ENCODE measurements around the gene SLC16A14. TPM values are rescaled to one million over a fixed set of nuclear protein-coding genes. Genes with fewer than 3 reads are reported as not detected.

The SLC16A14 gene
- total RNA-seq, 1 experiment from 2014 or later = not detected

DNA sequence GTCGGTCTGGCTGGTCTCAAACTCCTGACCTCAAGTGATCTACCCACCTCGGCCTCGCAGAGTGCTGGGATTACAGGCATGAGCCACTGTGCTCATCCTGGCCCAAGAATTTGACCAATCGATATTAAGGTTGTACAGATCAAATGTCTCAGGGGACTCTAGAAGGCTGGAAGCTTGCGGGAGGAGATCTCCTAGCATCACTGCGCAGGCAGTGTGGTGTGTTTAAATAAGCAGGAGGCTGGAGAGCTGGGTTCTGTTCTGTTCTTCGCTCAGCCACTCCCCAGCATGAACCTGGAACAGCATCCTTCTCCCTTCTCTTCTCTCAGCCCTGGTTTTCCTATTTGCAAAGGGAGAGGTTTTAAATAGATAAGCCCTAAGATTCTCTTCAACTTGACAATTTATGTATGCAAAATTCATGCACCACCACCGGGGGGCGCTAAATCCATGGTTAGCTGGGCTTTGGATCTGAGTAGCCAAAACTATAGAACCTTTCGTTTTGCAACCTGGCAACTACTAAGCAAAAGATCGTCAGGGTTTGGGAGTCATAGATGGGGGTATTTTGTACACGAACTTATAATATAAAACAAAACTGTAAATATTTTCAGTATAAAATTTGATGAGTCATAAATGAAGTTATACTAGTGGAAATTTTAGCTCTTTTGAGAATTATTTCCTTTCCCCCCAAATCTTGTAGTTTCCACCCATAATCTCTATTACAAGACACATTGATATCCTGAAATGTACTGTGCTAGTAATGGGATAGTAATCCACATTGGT, 60.6 kb downstream of the SLC16A14 start:
- TF ChIP-seq, protein P1, sequence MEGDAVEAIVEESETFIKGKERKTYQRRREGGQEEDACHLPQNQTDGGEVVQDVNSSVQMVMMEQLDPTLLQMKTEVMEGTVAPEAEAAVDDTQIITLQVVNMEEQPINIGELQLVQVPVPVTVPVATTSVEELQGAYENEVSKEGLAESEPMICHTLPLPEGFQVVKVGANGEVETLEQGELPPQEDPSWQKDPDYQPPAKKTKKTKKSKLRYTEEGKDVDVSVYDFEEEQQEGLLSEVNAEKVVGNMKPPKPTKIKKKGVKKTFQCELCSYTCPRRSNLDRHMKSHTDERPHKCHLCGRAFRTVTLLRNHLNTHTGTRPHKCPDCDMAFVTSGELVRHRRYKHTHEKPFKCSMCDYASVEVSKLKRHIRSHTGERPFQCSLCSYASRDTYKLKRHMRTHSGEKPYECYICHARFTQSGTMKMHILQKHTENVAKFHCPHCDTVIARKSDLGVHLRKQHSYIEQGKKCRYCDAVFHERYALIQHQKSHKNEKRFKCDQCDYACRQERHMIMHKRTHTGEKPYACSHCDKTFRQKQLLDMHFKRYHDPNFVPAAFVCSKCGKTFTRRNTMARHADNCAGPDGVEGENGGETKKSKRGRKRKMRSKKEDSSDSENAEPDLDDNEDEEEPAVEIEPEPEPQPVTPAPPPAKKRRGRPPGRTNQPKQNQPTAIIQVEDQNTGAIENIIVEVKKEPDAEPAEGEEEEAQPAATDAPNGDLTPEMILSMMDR (IDR thresholded peaks at IDR 0.05; ENCODE audit: insufficient read depth in 1 of 2, low read depth in 1 of 2, low read length in 1 of 2, severe bottlenecking in 1 of 2, unreplicated experiment in 1 of 2) = peak; percentile 60 to 61
- no peaks in the 10 kb centered on the region for H3K36me3 Mint-ChIP-seq (ENCODE audit: insufficient read depth, unreplicated experiment)
- ChIA-PET CTCF (interaction anchor here (1.4 kb wide), 1 partner anchor 152 kb away, joined by 5 read pairs; no protein-coding TSS in a partner anchor), POLR2A (no interaction called here)
- Histone ChIP-seq H3K9me3 (no peaks in the 10 kb centered on the region), H3K36me3 (ENCODE audit: control insufficient read depth, insufficient read depth, low read length) (no peaks in the 10 kb centered on the region), H3K27me3 (replicated peaks; ENCODE audit: control insufficient read depth, insufficient read depth, low read length) (no peaks in the 10 kb centered on the region), H3K4me1 (no peaks in the 10 kb centered on the region), H3K4me3 (ENCODE audit: low read depth, low read length) (no peak overlapping the region)
- H3K27me3 Mint-ChIP-seq (ENCODE audit: insufficient read depth, unreplicated experiment) = no peaks in the 10 kb centered on the region
- no peaks in the 10 kb centered on the region for H3K4me1 Mint-ChIP-seq (ENCODE audit: low read depth, unreplicated experiment)
- no peak overlapping the region for H3K27ac Mint-ChIP-seq (ENCODE audit: unreplicated experiment)
- DNase-seq = peak; percentile 60 to 66
- no peak overlapping the region for H3K4me3 Mint-ChIP-seq (ENCODE audit: unreplicated experiment)
- intact Hi-C loops (cut with micrococcal nuclease; ENCODE audit: unreplicated experiment) = loop anchor here (1.0 kb wide), 3 partner anchors 59 to 603 kb away; no protein-coding TSS in a partner anchor
- no peaks in the 10 kb centered on the region for H3K9me3 Mint-ChIP-seq (ENCODE audit: unreplicated experiment)
- no TSS peak for BruUV-seq (replicated peaks)

DNA sequence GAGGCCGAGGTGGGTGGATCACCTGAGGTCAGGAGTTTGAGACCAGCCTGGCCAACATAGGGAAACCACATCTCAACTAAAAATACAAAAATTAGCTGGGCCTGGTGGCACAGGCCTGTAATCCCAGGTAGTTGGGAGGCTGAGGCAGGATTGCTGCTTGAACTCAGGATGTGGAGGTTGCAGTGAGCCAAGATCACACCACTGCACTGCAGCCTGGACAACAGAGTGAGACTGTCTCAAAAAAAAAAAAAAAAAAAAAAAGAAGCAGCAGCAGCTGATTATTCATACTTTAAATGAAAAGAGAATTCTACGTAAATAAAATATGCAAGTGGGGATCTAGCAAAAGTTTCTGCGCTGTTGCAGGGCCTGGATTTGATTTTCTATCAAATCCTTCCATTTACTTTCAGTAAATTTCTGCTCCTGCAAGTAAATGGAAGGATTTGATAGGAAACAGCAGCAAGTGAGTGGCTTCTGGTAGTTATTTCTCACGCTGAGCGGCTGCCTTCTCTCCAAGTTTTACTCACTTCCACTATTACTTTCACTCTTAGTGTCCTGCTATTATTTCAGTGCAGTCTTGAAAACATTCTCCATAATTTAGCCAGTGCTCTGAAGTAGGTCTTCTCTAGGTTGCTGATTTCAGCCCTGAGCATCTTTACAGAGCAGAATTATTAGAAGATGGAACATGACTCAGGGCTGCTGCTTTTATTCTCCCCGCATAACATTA, 68.4 kb downstream of the SLC16A14 start:
- intact Hi-C loops (cut with micrococcal nuclease; ENCODE audit: unreplicated experiment) = no loop called here
- H3K9me3 ChIP-seq = no peaks in the 10 kb centered on the region

DNA sequence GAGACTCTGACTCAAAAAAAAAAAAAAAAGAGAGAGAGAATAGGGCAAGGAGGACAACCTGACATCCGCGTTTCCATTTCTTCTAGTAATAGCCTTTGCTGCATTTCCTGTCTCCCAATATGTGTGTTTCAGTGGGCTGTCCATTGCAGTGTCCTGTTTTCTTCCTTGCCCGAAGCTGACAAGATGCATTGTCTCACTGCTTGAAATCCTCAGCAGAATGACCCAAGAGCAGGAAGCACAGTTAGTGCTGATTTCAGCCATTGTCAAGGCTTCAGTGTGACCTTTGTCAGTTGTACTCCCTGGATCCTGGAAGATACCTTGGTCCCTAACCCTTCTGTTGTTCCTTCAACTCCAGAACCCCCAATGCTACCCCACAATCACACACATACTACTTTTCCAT, 71.2 kb downstream of the SLC16A14 start:
- no peaks in the 10 kb centered on the region for H3K4me1 ChIP-seq
- no TSS peak for BruUV-seq (replicated peaks)
- intact Hi-C loops (cut with micrococcal nuclease; ENCODE audit: unreplicated experiment) = no loop called here
- no peaks in the 10 kb centered on the region for H3K27me3 ChIP-seq (replicated peaks; ENCODE audit: control insufficient read depth, insufficient read depth, low read length)
- no peaks in the 10 kb centered on the region for H3K36me3 ChIP-seq (ENCODE audit: control insufficient read depth, insufficient read depth, low read length)
- H3K4me3 Mint-ChIP-seq (ENCODE audit: unreplicated experiment) = no peak overlapping the region
- TF ChIP-seq, protein P1 (IDR thresholded peaks at IDR 0.05; ENCODE audit: insufficient read depth in 1 of 2, low read depth in 1 of 2, low read length in 1 of 2, severe bottlenecking in 1 of 2, unreplicated experiment in 1 of 2) = no peak
- H3K27me3 Mint-ChIP-seq (ENCODE audit: insufficient read depth, unreplicated experiment) = no peaks in the 10 kb centered on the region
- no peaks in the 10 kb centered on the region for H3K9me3 ChIP-seq
- no peaks in the 10 kb centered on the region for H3K36me3 Mint-ChIP-seq (ENCODE audit: insufficient read depth, unreplicated experiment)
- ChIA-PET CTCF (no interaction called here), POLR2A (no interaction called here)
- H3K4me1 Mint-ChIP-seq (ENCODE audit: low read depth, unreplicated experiment) = no peaks in the 10 kb centered on the region
- no peak overlapping the region for H3K27ac Mint-ChIP-seq (ENCODE audit: unreplicated experiment)
- H3K4me3 ChIP-seq (ENCODE audit: low read depth, low read length) = no peak overlapping the region
- no peaks in the 10 kb centered on the region for H3K9me3 Mint-ChIP-seq (ENCODE audit: unreplicated experiment)
- no peak for DNase-seq

More for the DNA sequence above, 68.4 kb downstream of the SLC16A14 start:
- TF ChIP-seq, protein P1 (IDR thresholded peaks at IDR 0.05; ENCODE audit: insufficient read depth in 1 of 2, low read depth in 1 of 2, low read length in 1 of 2, severe bottlenecking in 1 of 2, unreplicated experiment in 1 of 2) = no peak
- Mint-ChIP-seq H3K4me1 (ENCODE audit: low read depth, unreplicated experiment) (no peaks in the 10 kb centered on the region), H3K4me3 (ENCODE audit: unreplicated experiment) (no peak overlapping the region), H3K9me3 (ENCODE audit: unreplicated experiment) (no peaks in the 10 kb centered on the region), H3K36me3 (ENCODE audit: insufficient read depth, unreplicated experiment) (no peaks in the 10 kb centered on the region), H3K27me3 (ENCODE audit: insufficient read depth, unreplicated experiment) (no peaks in the 10 kb centered on the region), H3K27ac (ENCODE audit: unreplicated experiment) (no peak overlapping the region)
- CTCF ChIA-PET = no interaction called here
- H3K27me3 ChIP-seq (replicated peaks; ENCODE audit: control insufficient read depth, insufficient read depth, low read length) = no peaks in the 10 kb centered on the region
- no peak overlapping the region for H3K4me3 ChIP-seq (ENCODE audit: low read depth, low read length)
- no peak for DNase-seq
- BruUV-seq (replicated peaks) = no TSS peak
- no peaks in the 10 kb centered on the region for H3K36me3 ChIP-seq (ENCODE audit: control insufficient read depth, insufficient read depth, low read length)
- H3K4me1 ChIP-seq = no peaks in the 10 kb centered on the region
- POLR2A ChIA-PET = no interaction called here
